ENCODE data around the gene COL5A3. TPM values are rescaled to one million over a fixed set of nuclear protein-coding genes. Genes with fewer than 3 reads are reported as not detected.

Gene COL5A3
- total and polyA plus RNA-seq, 4 donors: 8.4 to 15.1 (median 10.5) TPM

- 78 to 81% methylated on average over 3 of the region's 3 CpGs for WGBS, 2 donors
- no peak overlapping the region for H3K27ac ChIP-seq (ENCODE audit: low read depth in 1 of 2, low read length in 1 of 2)
- no peak for ATAC-seq (ENCODE audit: insufficient read depth, low FRiP score)
- peaks cover 0 to 2% (median 0%) of the 10 kb centered on the region in 4 donors for H3K9me3 ChIP-seq (ENCODE audit: control insufficient read depth in 4 of 4, insufficient read depth in 3 of 4, low read length in 3 of 4)
- H3K27me3 ChIP-seq (ENCODE audit: control insufficient read depth in 3 of 3, insufficient read depth in 3 of 3, low read length in 2 of 3): no peaks in the 10 kb centered on the region
- H3K4me3 ChIP-seq: no peak overlapping the region
- no peak for DNase-seq
- no peaks in the 10 kb centered on the region for H3K4me1 ChIP-seq (ENCODE audit: control insufficient read depth in 5 of 5, insufficient read depth in 5 of 5, low read length in 5 of 5)
- no peak overlapping the region for H3K9ac ChIP-seq (ENCODE audit: insufficient read depth in 1 of 2, low read length in 2 of 2)
- no peaks in the 10 kb centered on the region for H3K36me3 ChIP-seq (ENCODE audit: control insufficient read depth in 4 of 4, insufficient read depth in 4 of 4, low read length in 4 of 4)
- no peak for TF ChIP-seq CTCF (IDR thresholded peaks at IDR 0.05; ENCODE audit: control extremely low read depth, extremely low read depth)
Observed at GRCh38 chr19:9956956-9957355, 53.3 kb downstream of the COL5A3 start.

- Histone ChIP-seq H3K9ac (ENCODE audit: insufficient read depth in 1 of 2, low read length in 2 of 2) (no peak overlapping the region), H3K4me3 (no peak overlapping the region), H3K9me3 (ENCODE audit: control insufficient read depth in 4 of 4, insufficient read depth in 3 of 4, low read length in 3 of 4) (peaks cover 0 to 2% (median 0%) of the 10 kb centered on the region in 4 donors), H3K27me3 (ENCODE audit: control insufficient read depth in 3 of 3, insufficient read depth in 3 of 3, low read length in 2 of 3) (no peaks in the 10 kb centered on the region), H3K36me3 (ENCODE audit: control insufficient read depth in 4 of 4, insufficient read depth in 4 of 4, low read length in 4 of 4) (no peaks in the 10 kb centered on the region), H3K4me1 (ENCODE audit: control insufficient read depth in 5 of 5, insufficient read depth in 5 of 5, low read length in 5 of 5) (no peaks in the 10 kb centered on the region), H3K27ac (ENCODE audit: low read depth in 1 of 2, low read length in 1 of 2) (no peak overlapping the region)
- DNase-seq (no peak), ATAC-seq (ENCODE audit: insufficient read depth, low FRiP score) (no peak)
- WGBS, 2 donors: 68 to 75% methylated on average over 18 of the region's 18 CpGs
- TF ChIP-seq CTCF (IDR thresholded peaks at IDR 0.05; ENCODE audit: control extremely low read depth, extremely low read depth): no peak
Observed at GRCh38 chr19:9953802-9954542, 56.3 kb downstream of the COL5A3 start.

- ATAC-seq (ENCODE audit: insufficient read depth, low FRiP score): no peak
- Histone ChIP-seq H3K36me3 (ENCODE audit: control insufficient read depth in 4 of 4, insufficient read depth in 4 of 4, low read length in 4 of 4) (no peaks in the 10 kb centered on the region), H3K9ac (ENCODE audit: insufficient read depth in 1 of 2, low read length in 2 of 2) (no peak overlapping the region), H3K27ac (ENCODE audit: low read depth in 1 of 2, low read length in 1 of 2) (no peak overlapping the region), H3K27me3 (ENCODE audit: control insufficient read depth in 3 of 3, insufficient read depth in 3 of 3, low read length in 2 of 3) (no peaks in the 10 kb centered on the region), H3K9me3 (ENCODE audit: control insufficient read depth in 4 of 4, insufficient read depth in 3 of 4, low read length in 3 of 4) (peaks cover 0 to 2% (median 0%) of the 10 kb centered on the region in 4 donors), H3K4me3 (no peak overlapping the region), H3K4me1 (ENCODE audit: control insufficient read depth in 5 of 5, insufficient read depth in 5 of 5, low read length in 5 of 5) (no peaks in the 10 kb centered on the region)
- DNase-seq: no peak
- no peak for TF ChIP-seq CTCF (IDR thresholded peaks at IDR 0.05; ENCODE audit: control extremely low read depth, extremely low read depth)
- 57 to 63% methylated on average over 5 of the region's 5 CpGs for WGBS, 2 donors
Observed at GRCh38 chr19:9952276-9952675, 58.0 kb downstream of the COL5A3 start.

Data from lung (tissue), 12 donors.